NK-92 (cell line): ENCODE measurements around the gene CRY2.
"Not testable (repeated sequence)": the region's sequence is repeated elsewhere in the genome, so short reads cannot be mapped to it uniquely, and the experiment has no call there.

ENCODE experiments used
- DNase-seq: peaks from one replicate; lab custom pipeline; 2025; ENCODE audit not compliant: unreplicated experiment; lab: John Stamatoyannopoulos, UW

Gene CRY2

GRCh38 chr11:45897556-45897955, 50.3 kb downstream of the CRY2 start:
- DNase-seq: no peak

GRCh38 chr11:45899086-45899447, 51.8 kb downstream of the CRY2 start:
- DNase-seq: no peak

GRCh38 chr11:45899448-45900174, 52.3 kb downstream of the CRY2 start:
- DNase-seq: no peak

GRCh38 chr11:45900175-45900800, 53.0 kb downstream of the CRY2 start:
- not testable (repeated sequence) for DNase-seq

GRCh38 chr11:45900916-45901617, 53.8 kb downstream of the CRY2 start:
- DNase-seq: no peak

GRCh38 chr11:45901626-45902025, 54.4 kb downstream of the CRY2 start:
- no peak for DNase-seq

- no peak for DNase-seq
These were observed 55.4 kb downstream of the CRY2 start for GRCh38 chr11:45902452-45903380.

GRCh38 chr11:45904309-45904915, 57.1 kb downstream of the CRY2 start:
- DNase-seq: no peak

GRCh38 chr11:45905095-45905494, 57.8 kb downstream of the CRY2 start:
- no peak for DNase-seq

- DNase-seq: not testable (repeated sequence)
These were observed 58.3 kb downstream of the CRY2 start for GRCh38 chr11:45905576-45905975.

GRCh38 chr11:45906096-45906682, 58.9 kb downstream of the CRY2 start:
- no peak for DNase-seq

- no peak for DNase-seq
These were observed 59.8 kb downstream of the CRY2 start, which contains the start of gene FREY1 for GRCh38 chr11:45906965-45907611. FREY1 (minus strand) TSS chr11:45907271; CDS start chr11:45907245, 26 bp downstream.

- DNase-seq: no peak
These were observed 60.7 kb downstream of the CRY2 start for GRCh38 chr11:45907911-45908370.

GRCh38 chr11:45909594-45910475, 62.6 kb downstream of the CRY2 start:
- DNase-seq: no peak

- no peak for DNase-seq
These were observed 63.3 kb downstream of the CRY2 start for GRCh38 chr11:45910623-45911022.

- DNase-seq: no peak
These were observed 66.2 kb downstream of the CRY2 start for GRCh38 chr11:45913514-45913913.

GRCh38 chr11:45913942-45914635, 66.8 kb downstream of the CRY2 start:
- DNase-seq: no peak

- no peak for DNase-seq
These were observed 68.2 kb downstream of the CRY2 start for GRCh38 chr11:45915446-45915845.
